K562 (cell line): ENCODE data around the gene NAV2. TPM values are rescaled to one million over a fixed set of nuclear protein-coding genes. Genes with fewer than 3 reads are reported as not detected.

Experiments used
- ATAC-seq: fragments of 200-7000 bp; cut with Tn5 transposase; 3 replicates; pipeline ENCODE4 v1.9.1; 2020; ENCODE audit warnings: moderate library complexity
- BruUV-seq: library from RNA; stranded (reverse); fragments of 400-500 nt; replicated peaks from 2 replicates; lab custom pipeline; 2021; lab: Mats Ljungman, UMichigan
- CTCF ChIA-PET: fragments of 300-600 bp; formaldehyde crosslinking; extraction: SDS; loops from one replicate; lab custom pipeline; 2021; ENCODE audit warnings: low intra/inter-chr PET ratio; lab: Yijun Ruan, JAX
- POLR2A ChIA-PET: fragments of 300-600, 350-650 bp; sonication (Branson Sonifier 250); formaldehyde crosslinking; extraction: SDS; loops from one replicate; lab custom pipeline; 2021; ENCODE audit warnings: antibody characterized with exemption, inconsistent platforms; lab: Yijun Ruan, JAX
- DNase-seq, 4 experiments: peaks; one replicate each; pipeline versions ENCODE4 v3.0.0 to v3.0.0-alpha.2; 2011 to 2018; ENCODE audit warnings: low spot score in 3 of 4, mixed read lengths in 3 of 4; ENCODE audit errors: extremely low read depth in 1 of 4
- FAIRE-seq: peaks from 2 replicates; lab custom pipeline; 2011; peaks lifted over from hg19 to GRCh38; lab: Jason Lieb, UNC
- H2AFZ ChIP-seq: 2 replicates; pipeline ENCODE4 v1.6.0; 2011; ENCODE audit warnings: low read depth, low read length, control low read depth, inconsistent platforms
- H3K27ac ChIP-seq: fragments of 200-600 bp; 3 replicates; pipeline ENCODE4 v1.8.0; 2011; ENCODE audit warnings: low read depth, mild to moderate bottlenecking, control low read depth, inconsistent platforms, low read length, moderate library complexity, mixed read lengths; ENCODE audit errors: extremely low read depth
- H3K27me3 ChIP-seq, 2 experiments: fragments of 300-600 bp in 1 of 2; 2 replicates in 1 of 2; 3 replicates in 1 of 2; pipeline versions ENCODE4 v1.6.0 to v1.8.0; 2011; ENCODE audit warnings: inconsistent platforms in 2 of 2, low read length in 2 of 2, mild to moderate bottlenecking in 1 of 2, mixed read lengths in 1 of 2, moderate library complexity in 1 of 2; ENCODE audit not compliant: control insufficient read depth in 2 of 2, insufficient read depth in 2 of 2
- H3K36me3 ChIP-seq: fragments of 300-600 bp; 3 replicates; pipeline ENCODE4 v1.8.0; 2011; ENCODE audit warnings: mild to moderate bottlenecking, low read length, inconsistent platforms; ENCODE audit not compliant: control insufficient read depth, insufficient read depth
- H3K4me1 ChIP-seq, 2 experiments: fragments of 200-600 bp in 1 of 2; replicated peaks in 1 of 2; 2 replicates in 1 of 2; 3 replicates in 1 of 2; pipeline versions ENCODE4 v1.5.1 to v1.8.0; 2011; ENCODE audit warnings: inconsistent platforms in 2 of 2, low read length in 2 of 2, mild to moderate bottlenecking in 1 of 2, mixed read lengths in 1 of 2, moderate library complexity in 1 of 2; ENCODE audit not compliant: control insufficient read depth in 2 of 2, insufficient read depth in 2 of 2
- H3K4me2 ChIP-seq: 2 replicates; pipeline ENCODE4 v1.6.1; 2011; ENCODE audit warnings: low read length, control low read depth, inconsistent platforms, mixed read lengths; ENCODE audit not compliant: insufficient read depth
- H3K4me3 ChIP-seq: fragments of 200-600 bp; sonication (generic), shearing (Covaris generic); 2 replicates; pipeline ENCODE4 v1.5.1; 2016; ENCODE audit warnings: control low read depth, inconsistent platforms
- H3K79me2 ChIP-seq: fragments of 200-600 bp; 3 replicates; pipeline ENCODE4 v1.8.0; 2011; ENCODE audit warnings: low read length, inconsistent platforms; ENCODE audit not compliant: control insufficient read depth, insufficient read depth
- H3K9ac ChIP-seq, 2 experiments: 2 replicates each; pipeline versions ENCODE4 v1.6.0 to v1.6.1; 2011; ENCODE audit warnings: low read depth in 2 of 2, low read length in 2 of 2, control low read depth in 1 of 2, inconsistent platforms in 1 of 2, mild to moderate bottlenecking in 1 of 2, mixed read lengths in 1 of 2; ENCODE audit not compliant: insufficient read depth in 1 of 2
- H3K9me1 ChIP-seq: one replicate; pipeline ENCODE4 v1.6.0; 2011; ENCODE audit warnings: inconsistent platforms, mild to moderate bottlenecking, low read length, moderate library complexity; ENCODE audit not compliant: control insufficient read depth, insufficient read depth
- H3K9me3 ChIP-seq: replicated peaks from 2 replicates; pipeline ENCODE4 v1.5.1; 2011; ENCODE audit warnings: low read depth, low read length, inconsistent platforms; ENCODE audit not compliant: control insufficient read depth, insufficient read depth
- H4K20me1 ChIP-seq: replicated peaks from 2 replicates; pipeline ENCODE4 v1.6.1; 2011; ENCODE audit warnings: low read length, inconsistent platforms, mixed read lengths; ENCODE audit not compliant: control insufficient read depth, insufficient read depth
- BRD4 ChIP-seq: fragments of 200-600 bp; sonication (generic); IDR thresholded peaks from 2 replicates; pipeline ENCODE4 v1.6.1; 2017; ENCODE audit warnings: inconsistent platforms
- CREM ChIP-seq: IDR thresholded peaks from 2 replicates; pipeline ENCODE4 v1.6.1; 2014; ENCODE audit warnings: antibody characterized with exemption, low read depth
- E2F5 ChIP-seq: sonication (generic); formaldehyde crosslinking; IDR thresholded peaks from 2 replicates; pipeline ENCODE4 v1.8.0; 2022; ENCODE audit warnings: mild to moderate bottlenecking, missing genetic modification reagents
- ESRRB ChIP-seq: fragments of 250-450 bp; sonication (Bioruptor Pico); IDR thresholded peaks from 2 replicates; pipeline ENCODE4 v1.5.0; 2020; ENCODE audit warnings: mild to moderate bottlenecking, moderate library complexity, borderline replicate concordance
- FUS ChIP-seq: fragments of 200-400 bp; formaldehyde crosslinking; optimal IDR thresholded peaks from 2 replicates; pipeline ENCODE3; 2017; ENCODE audit warnings: low read depth, low read length
- HDAC1 ChIP-seq, 2 experiments: fragments of 450-650 bp; IDR thresholded peaks; 2 replicates each; pipeline ENCODE4 v1.6.1; 2016 to 2017; ENCODE audit warnings: inconsistent platforms in 1 of 2, mild to moderate bottlenecking in 1 of 2, moderate library complexity in 1 of 2
- NFIC ChIP-seq: fragments of 450-650 bp; IDR thresholded peaks from 2 replicates; pipeline ENCODE4 v1.6.1; 2017; ENCODE audit warnings: mild to moderate bottlenecking, inconsistent platforms
- YBX1 ChIP-seq: fragments of 450-650 bp; IDR thresholded peaks from 2 replicates; pipeline ENCODE4 v1.7.1; 2016; ENCODE audit warnings: mild to moderate bottlenecking
- WGBS: fragments of 100-300 bp; shearing (Covaris generic); methylation state at CpG from one replicate; pipeline ENCODE4 v1.1.6; 2016; ENCODE audit warnings: low coverage, mixed read lengths; ENCODE audit not compliant: insufficient coverage; ENCODE audit errors: missing lambda C conversion rate; 5-methylcytosine and 5-hydroxymethylcytosine counted together
- in situ Hi-C: fragments of 300-500 bp; cut with MboI; formaldehyde crosslinking; loops from 4 replicates; pipeline ENCODE4 v1.15.0; 2018; ENCODE audit warnings: inconsistent platforms, mixed read lengths
- intact Hi-C: fragments of 100-400 bp; cut with micrococcal nuclease; formaldehyde crosslinking; loops from 2 replicates; pipeline ENCODE4 v1.14.2; 2022
- polyA plus RNA-seq, 8 experiments: library from polyadenylated mRNA; depleted of rRNA in 4 of 8; stranded (reverse) in 5 of 8; unstranded in 3 of 8; fragments of >200 nt; fragmentation: Nextera tagmentation in 2 of 8; fragmentation: Illumina TruSeq in 1 of 8; extraction: Ambion mirVana in 2 of 8; extraction: Trizol in 1 of 8; gene quantifications; 2 replicates each; pipeline versions ENCODE4 v1.2.1 to v1.2.3, GENCODE V29; 2011 to 2014; ENCODE audit warnings: inconsistent platforms in 1 of 8, missing spikeins in 1 of 8
- total RNA-seq, 7 experiments: library from RNA; depleted of rRNA in 6 of 7; stranded (reverse); fragments of >200 nt in 6 of 7; fragmentation: Illumina TruSeq in 2 of 7; extraction: Trizol in 2 of 7; gene quantifications; 2 replicates each; pipeline versions ENCODE4 v1.2.1 to v1.2.3, GENCODE V29; 2011 to 2021; ENCODE audit warnings: low replicate concordance in 1 of 7

NAV2 gene
- total and polyA plus RNA-seq, 9 of the 15 experiments (the other 6 are each of a cell fraction or from before 2014, with no cell fraction given) = 0.03 to 0.35 (median 0.05) TPM

DNA sequence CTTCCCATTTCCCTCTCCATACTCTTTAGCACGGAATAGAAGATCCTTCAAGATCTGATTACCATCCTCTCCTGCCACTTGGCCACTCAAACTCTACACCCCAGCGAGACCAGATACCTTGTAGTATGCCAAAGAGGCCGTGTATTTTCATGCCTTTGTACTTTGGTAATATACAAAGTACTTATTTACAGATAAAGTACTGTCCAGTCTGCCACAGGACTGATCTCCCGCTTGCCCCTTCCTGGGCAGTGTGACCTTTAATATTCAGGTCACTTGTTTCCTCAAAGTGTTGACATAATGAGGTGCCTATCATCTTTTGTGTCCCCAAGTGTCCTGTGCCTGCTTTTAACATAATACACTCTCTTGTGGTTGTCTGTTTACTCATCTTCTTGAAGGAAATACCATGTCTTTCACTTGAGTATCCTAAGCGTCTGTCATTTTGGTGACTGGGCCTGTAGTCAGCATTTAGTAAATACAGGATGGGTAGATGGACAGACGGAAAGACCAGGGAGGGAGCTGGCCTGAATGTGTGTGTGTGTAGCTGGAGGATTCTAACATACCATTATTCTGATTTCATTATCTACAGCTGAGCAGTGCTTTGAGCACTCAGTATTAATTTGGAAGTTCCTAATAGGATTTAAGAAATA is 137.4 kb downstream of the NAV2 start:
- BruUV-seq = no TSS peak
- ChIA-PET CTCF (no interaction called here), POLR2A (no interaction called here)
- DNase-seq (no peak), FAIRE-seq (no peak), ATAC-seq (no peak)
- Histone ChIP-seq H3K9me3 (no peaks in the 10 kb centered on the region), H3K9ac (no peak overlapping the region), H2AFZ (no peak overlapping the region), H3K4me2 (no peak overlapping the region), H3K27ac (no peak overlapping the region), H4K20me1 (no peaks in the 10 kb centered on the region)
- WGBS = 1% methylated on average over 6 of the region's 6 CpGs
- TF ChIP-seq E2F5 (CRISPR knock-in tag) (no peak), YBX1 (no peak), HDAC1 (IDR thresholded peaks at IDR 0.05) (no peak), ESRRB (no peak), FUS (no peak), CREM (no peak), BRD4 (no peak), NFIC (no peak)
- TF ChIP-seq, all 486 proteins: peak for 0
- in situ Hi-C loops (no loop called here), intact Hi-C loops (no loop called here)
- Histone ChIP-seq H3K36me3 (no peaks in the 10 kb centered on the region), H3K27me3 (no peaks in the 10 kb centered on the region; a peak in 1 of 5 replicates), H3K4me3 (no peak overlapping the region), H3K79me2 (no peaks in the 10 kb centered on the region), H3K9me1 (no peaks in the 10 kb centered on the region), H3K4me1 (no peaks in the 10 kb centered on the region)
